Measurements from ENCODE around the gene CDK14.

- TF ChIP-seq CTCF (IDR thresholded peaks at IDR 0.05) = no peak
- no peak for TF ChIP-seq ZNF317 (CRISPR knock-in tag; IDR thresholded peaks at IDR 0.05; ENCODE audit: borderline replicate concordance, low read depth)
- no peak for TF ChIP-seq CREB1 (CRISPR knock-in tag; IDR thresholded peaks at IDR 0.05)
- TF ChIP-seq CREM (CRISPR knock-in tag; IDR thresholded peaks at IDR 0.05) = no peak
Measured at GRCh38 chr7:91193141-91193540, 597.0 kb downstream of the CDK14 start.
